ENCODE measurements around the gene EXOC2. TPM values are rescaled to one million over a fixed set of nuclear protein-coding genes. Genes with fewer than 3 reads are reported as not detected.

Gene EXOC2
- total RNA-seq, 5 donors from 2014 or later (not counting 1 experiment from before 2014, with no cell fraction given) = 30.7 to 40.6 (median 39.3) TPM

- H3K4me1 Mint-ChIP-seq = peaks cover 5 to 14% (median 13%) of the 10 kb centered on the region in 3 donors
- H3K36me3 Mint-ChIP-seq = peaks cover 39% of the 10 kb centered on the region
- H3K27me3 ChIP-seq (replicated peaks in 1 of 2; ENCODE audit: control insufficient read depth in 2 of 2, extremely low read depth in 1 of 2, insufficient read depth in 2 of 2, low read length in 1 of 2) = no peaks in the 10 kb centered on the region
- POLR2A ChIA-PET = no interaction called here
- H3K4me1 ChIP-seq (ENCODE audit: control insufficient read depth in 1 of 2, extremely low read depth in 1 of 2, insufficient read depth in 2 of 2, low read length in 2 of 2) = no peaks in the 10 kb centered on the region
- H3K9me3 Mint-ChIP-seq = peaks cover 0 to 7% (median 0%) of the 10 kb centered on the region in 3 donors
- H3K9me3 ChIP-seq = no peaks in the 10 kb centered on the region
- peak overlapping the region; percentile 17 to 36 for H3K27ac Mint-ChIP-seq
- H3K4me3 ChIP-seq (ENCODE audit: control insufficient read depth in 1 of 2, extremely low read depth in 1 of 2, low read length in 1 of 2) = no peak overlapping the region
- no peak for DNase-seq
- WGBS (ENCODE audit: insufficient coverage) = 94% methylated on average over 30 of the region's 31 CpGs
- CTCF ChIA-PET = no interaction called here
- H3K27me3 Mint-ChIP-seq = no peaks in the 10 kb centered on the region
- ATAC-seq (replicated peaks in 1 of 4) = no peak
- peak overlapping the region in 1 of 3 donors; percentile 13 for H3K4me3 Mint-ChIP-seq
- peaks cover 0 to 9% of the 10 kb centered on the region in 2 donors for H3K36me3 ChIP-seq (ENCODE audit: control insufficient read depth in 2 of 2, extremely low read depth in 1 of 2, insufficient read depth in 1 of 2, low read length in 1 of 2)
- no peak overlapping the region for H3K27ac ChIP-seq (ENCODE audit: low read length)
Observed at GRCh38 chr6:520820-521219, 172.1 kb downstream of the EXOC2 start.

GRCh38 chr6:518218-518617, 174.7 kb downstream of the EXOC2 start:
- DNase-seq (no peak), ATAC-seq (replicated peaks in 1 of 4) (no peak)
- POLR2A ChIA-PET = no interaction called here
- no peak overlapping the region for H3K27ac ChIP-seq (ENCODE audit: low read length)
- Mint-ChIP-seq H3K27me3 (no peaks in the 10 kb centered on the region), H3K27ac (no peak overlapping the region), H3K36me3 (peaks cover 42% of the 10 kb centered on the region), H3K9me3 (peaks cover 0 to 7% (median 0%) of the 10 kb centered on the region in 3 donors), H3K4me3 (no peak overlapping the region), H3K4me1 (peaks cover 20 to 28% (median 27%) of the 10 kb centered on the region in 3 donors)
- no peak overlapping the region for H3K4me3 ChIP-seq (ENCODE audit: control insufficient read depth in 1 of 2, extremely low read depth in 1 of 2, low read length in 1 of 2)
- 90% methylated on average over 2 of the region's 4 CpGs for WGBS (ENCODE audit: insufficient coverage)
- H3K36me3 ChIP-seq (ENCODE audit: control insufficient read depth in 2 of 2, extremely low read depth in 1 of 2, insufficient read depth in 1 of 2, low read length in 1 of 2) = peaks cover 0 to 10% of the 10 kb centered on the region in 2 donors
- no peaks in the 10 kb centered on the region for H3K27me3 ChIP-seq (replicated peaks in 1 of 2; ENCODE audit: control insufficient read depth in 2 of 2, extremely low read depth in 1 of 2, insufficient read depth in 2 of 2, low read length in 1 of 2)
- H3K4me1 ChIP-seq (ENCODE audit: control insufficient read depth in 1 of 2, extremely low read depth in 1 of 2, insufficient read depth in 2 of 2, low read length in 2 of 2) = peaks cover 6 to 15% of the 10 kb centered on the region in 2 experiments
- CTCF ChIA-PET = no interaction called here
- no peaks in the 10 kb centered on the region for H3K9me3 ChIP-seq

- WGBS (ENCODE audit: insufficient coverage) = 97% methylated on average over 10 of the region's 11 CpGs
- H3K36me3 Mint-ChIP-seq = peaks cover 38% of the 10 kb centered on the region
- ChIA-PET CTCF (no interaction called here), POLR2A (no interaction called here)
- H3K4me3 ChIP-seq (ENCODE audit: control insufficient read depth in 1 of 2, extremely low read depth in 1 of 2, low read length in 1 of 2) = no peak overlapping the region
- H3K9me3 Mint-ChIP-seq = peaks cover 0 to 7% (median 0%) of the 10 kb centered on the region in 3 donors
- no peaks in the 10 kb centered on the region for H3K9me3 ChIP-seq
- DNase-seq = no peak
- H3K4me1 Mint-ChIP-seq = peaks cover 24 to 40% (median 36%) of the 10 kb centered on the region in 3 donors
- no peak overlapping the region for H3K27ac Mint-ChIP-seq
- H3K27me3 Mint-ChIP-seq = no peaks in the 10 kb centered on the region
- ATAC-seq (replicated peaks in 1 of 4) = no peak
- H3K27ac ChIP-seq (ENCODE audit: low read length) = no peak overlapping the region
- peaks cover 3 to 9% of the 10 kb centered on the region in 2 donors for H3K36me3 ChIP-seq (ENCODE audit: control insufficient read depth in 2 of 2, extremely low read depth in 1 of 2, insufficient read depth in 1 of 2, low read length in 1 of 2)
- H3K4me3 Mint-ChIP-seq = no peak overlapping the region
- no peaks in the 10 kb centered on the region for H3K27me3 ChIP-seq (replicated peaks in 1 of 2; ENCODE audit: control insufficient read depth in 2 of 2, extremely low read depth in 1 of 2, insufficient read depth in 2 of 2, low read length in 1 of 2)
- peaks cover 6 to 17% of the 10 kb centered on the region in 2 experiments for H3K4me1 ChIP-seq (ENCODE audit: control insufficient read depth in 1 of 2, extremely low read depth in 1 of 2, insufficient read depth in 2 of 2, low read length in 2 of 2)
Observed at GRCh38 chr6:516213-516612, 176.7 kb downstream of the EXOC2 start.

- Mint-ChIP-seq H3K27ac (peak overlapping the region in 1 of 2 donors; percentile 11), H3K4me3 (no peak overlapping the region), H3K9me3 (peaks cover 0 to 7% (median 0%) of the 10 kb centered on the region in 3 donors), H3K27me3 (no peaks in the 10 kb centered on the region), H3K4me1 (peaks cover 33 to 50% (median 45%) of the 10 kb centered on the region in 3 donors), H3K36me3 (peaks cover 38% of the 10 kb centered on the region)
- whole genome bisulfite sequencing (ENCODE audit: insufficient coverage) = 87% methylated on average over 7 of the region's 11 CpGs
- ChIA-PET CTCF (no interaction called here), POLR2A (no interaction called here)
- no peak for ATAC-seq (replicated peaks in 1 of 4)
- Histone ChIP-seq H3K4me3 (ENCODE audit: control insufficient read depth in 1 of 2, extremely low read depth in 1 of 2, low read length in 1 of 2) (no peak overlapping the region), H3K9me3 (no peaks in the 10 kb centered on the region), H3K36me3 (ENCODE audit: control insufficient read depth in 2 of 2, extremely low read depth in 1 of 2, insufficient read depth in 1 of 2, low read length in 1 of 2) (peaks cover 3 to 9% of the 10 kb centered on the region in 2 donors), H3K4me1 (ENCODE audit: control insufficient read depth in 1 of 2, extremely low read depth in 1 of 2, insufficient read depth in 2 of 2, low read length in 2 of 2) (peaks cover 10 to 26% of the 10 kb centered on the region in 2 experiments), H3K27ac (ENCODE audit: low read length) (no peak overlapping the region), H3K27me3 (replicated peaks in 1 of 2; ENCODE audit: control insufficient read depth in 2 of 2, extremely low read depth in 1 of 2, insufficient read depth in 2 of 2, low read length in 1 of 2) (no peaks in the 10 kb centered on the region)
- no peak for DNase-seq
Observed at GRCh38 chr6:515267-515666, 177.7 kb downstream of the EXOC2 start.

- Histone ChIP-seq H3K9me3 (no peaks in the 10 kb centered on the region), H3K36me3 (ENCODE audit: control insufficient read depth in 2 of 2, extremely low read depth in 1 of 2, insufficient read depth in 1 of 2, low read length in 1 of 2) (peaks cover 3 to 9% of the 10 kb centered on the region in 2 donors), H3K27ac (ENCODE audit: low read length) (no peak overlapping the region), H3K4me3 (ENCODE audit: control insufficient read depth in 1 of 2, extremely low read depth in 1 of 2, low read length in 1 of 2) (no peak overlapping the region), H3K4me1 (ENCODE audit: control insufficient read depth in 1 of 2, extremely low read depth in 1 of 2, insufficient read depth in 2 of 2, low read length in 2 of 2) (peaks cover 10 to 33% of the 10 kb centered on the region in 2 experiments), H3K27me3 (replicated peaks in 1 of 2; ENCODE audit: control insufficient read depth in 2 of 2, extremely low read depth in 1 of 2, insufficient read depth in 2 of 2, low read length in 1 of 2) (no peaks in the 10 kb centered on the region)
- no peak for DNase-seq
- Mint-ChIP-seq H3K36me3 (peaks cover 38% of the 10 kb centered on the region), H3K4me1 (peaks cover 41 to 58% (median 53%) of the 10 kb centered on the region in 3 donors), H3K4me3 (peak overlapping the region in 1 of 3 donors; percentile 59), H3K9me3 (peaks cover 0 to 7% (median 0%) of the 10 kb centered on the region in 3 donors), H3K27ac (peak overlapping the region; percentile 71 to 72), H3K27me3 (no peaks in the 10 kb centered on the region)
- CTCF ChIA-PET = interaction anchor here in 1 of 2 donors (0.5 kb wide), 1 partner anchor 66 kb away, joined by 4 read pairs; no protein-coding TSS in a partner anchor
- no peak for ATAC-seq (replicated peaks in 1 of 4)
- WGBS (ENCODE audit: insufficient coverage) = 90% methylated on average over 11 of the region's 12 CpGs
- POLR2A ChIA-PET = no interaction called here
Observed at GRCh38 chr6:514396-514978, 178.5 kb downstream of the EXOC2 start.

GRCh38 chr6:513961-514360, 179.0 kb downstream of the EXOC2 start:
- peaks cover 0 to 7% (median 0%) of the 10 kb centered on the region in 3 donors for H3K9me3 Mint-ChIP-seq
- no peaks in the 10 kb centered on the region for H3K27me3 ChIP-seq (replicated peaks in 1 of 2; ENCODE audit: control insufficient read depth in 2 of 2, extremely low read depth in 1 of 2, insufficient read depth in 2 of 2, low read length in 1 of 2)
- ChIA-PET POLR2A (no interaction called here), CTCF (interaction anchor here in 1 of 2 donors (0.5 kb wide), 1 partner anchor 67 kb away, joined by 4 read pairs; no protein-coding TSS in a partner anchor)
- H3K4me1 Mint-ChIP-seq = peaks cover 46 to 63% (median 58%) of the 10 kb centered on the region in 3 donors
- WGBS (ENCODE audit: insufficient coverage) = no CpG with 5 or more reads among the region's 3 CpGs
- H3K36me3 Mint-ChIP-seq = peaks cover 38% of the 10 kb centered on the region
- DNase-seq = no peak
- peak overlapping the region in 1 of 3 donors; percentile 59 for H3K4me3 Mint-ChIP-seq
- H3K27ac ChIP-seq (ENCODE audit: low read length) = no peak overlapping the region
- peak overlapping the region; percentile 71 to 72 for H3K27ac Mint-ChIP-seq
- no peaks in the 10 kb centered on the region for H3K9me3 ChIP-seq
- no peak for ATAC-seq (replicated peaks in 1 of 4)
- H3K4me3 ChIP-seq (ENCODE audit: control insufficient read depth in 1 of 2, extremely low read depth in 1 of 2, low read length in 1 of 2) = no peak overlapping the region
- H3K27me3 Mint-ChIP-seq = no peaks in the 10 kb centered on the region
- H3K36me3 ChIP-seq (ENCODE audit: control insufficient read depth in 2 of 2, extremely low read depth in 1 of 2, insufficient read depth in 1 of 2, low read length in 1 of 2) = peaks cover 3 to 9% of the 10 kb centered on the region in 2 donors
- peaks cover 10 to 38% of the 10 kb centered on the region in 2 experiments for H3K4me1 ChIP-seq (ENCODE audit: control insufficient read depth in 1 of 2, extremely low read depth in 1 of 2, insufficient read depth in 2 of 2, low read length in 2 of 2)

Measured in T-cell (primary cell).